ENCODE data around the gene RTL10. TPM values are rescaled to one million over a fixed set of nuclear protein-coding genes. Genes with fewer than 3 reads are reported as not detected.

The RTL10 gene
- total and polyA plus RNA-seq, 2 of the 8 experiments (the other 6 are each of a cell fraction or from before 2014, with no cell fraction given), result 11.5 to 18.8 TPM

- TF ChIP-seq JUND (IDR thresholded peaks at IDR 0.05; ENCODE audit: low read length) (peak; percentile 93), GABPA (IDR thresholded peaks at IDR 0.05; ENCODE audit: borderline replicate concordance, insufficient read depth, low read length) (no peak), ASH2L (IDR thresholded peaks at IDR 0.05; ENCODE audit: low read length) (peak; percentile 32), MAFK (IDR thresholded peaks at IDR 0.05; ENCODE audit: low read depth, low read length) (no peak), TCF12 (IDR thresholded peaks at IDR 0.05; ENCODE audit: low read depth, low read length) (0 out of 2 replicates have a peak, but pooled peaks have one; percentile 34), KDM4A (IDR thresholded peaks at IDR 0.05; ENCODE audit: low read depth, low read length, severe bottlenecking) (no peak), PHF8 (conservative IDR thresholded peaks at IDR 0.05; ENCODE audit: low read depth, low read length) (no peak), CTBP2 (IDR thresholded peaks at IDR 0.05; ENCODE audit: borderline replicate concordance, insufficient read depth, insufficient read length, low read length) (no peak), CHD2 (IDR thresholded peaks at IDR 0.05; ENCODE audit: low read length) (0 out of 2 replicates have a peak, but pooled peaks have one; percentile 15), HDAC2 (IDR thresholded peaks at IDR 0.05; ENCODE audit: borderline replicate concordance in 1 of 2, low read depth in 2 of 2, low read length in 2 of 2) (no peak; a peak in 1 of 4 replicates), CBX8 (IDR thresholded peaks at IDR 0.05; ENCODE audit: borderline replicate concordance, low read depth, low read length) (no peak), CREB1 (IDR thresholded peaks at IDR 0.05) (0 out of 2 replicates have a peak, but pooled peaks have one; percentile 41)
- TF ChIP-seq, protein P1, sequence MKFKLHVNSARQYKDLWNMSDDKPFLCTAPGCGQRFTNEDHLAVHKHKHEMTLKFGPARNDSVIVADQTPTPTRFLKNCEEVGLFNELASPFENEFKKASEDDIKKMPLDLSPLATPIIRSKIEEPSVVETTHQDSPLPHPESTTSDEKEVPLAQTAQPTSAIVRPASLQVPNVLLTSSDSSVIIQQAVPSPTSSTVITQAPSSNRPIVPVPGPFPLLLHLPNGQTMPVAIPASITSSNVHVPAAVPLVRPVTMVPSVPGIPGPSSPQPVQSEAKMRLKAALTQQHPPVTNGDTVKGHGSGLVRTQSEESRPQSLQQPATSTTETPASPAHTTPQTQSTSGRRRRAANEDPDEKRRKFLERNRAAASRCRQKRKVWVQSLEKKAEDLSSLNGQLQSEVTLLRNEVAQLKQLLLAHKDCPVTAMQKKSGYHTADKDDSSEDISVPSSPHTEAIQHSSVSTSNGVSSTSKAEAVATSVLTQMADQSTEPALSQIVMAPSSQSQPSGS (IDR thresholded peaks at IDR 0.05; ENCODE audit: low read length), result no peak
Measured at GRCh38 chr22:19880786-19881569, 26.3 kb upstream of the RTL10 start (continued).
